K562 (cell line): Measurements from ENCODE around the gene ZBTB22. TPM values are rescaled to one million over a fixed set of nuclear protein-coding genes. Genes with fewer than 3 reads are reported as not detected.

Experiments
- ARNT ChIP-seq, 2 experiments: fragments of 450-650 bp; IDR thresholded peaks; 2 replicates each; pipeline ENCODE4 v1.6.1; 2016; ENCODE audit warnings: mild to moderate bottlenecking in 1 of 2
- BRD4 ChIP-seq: fragments of 200-600 bp; sonication (generic); IDR thresholded peaks from 2 replicates; pipeline ENCODE4 v1.6.1; 2017; ENCODE audit warnings: inconsistent platforms
- CEBPB ChIP-seq: fragments of 450-650 bp; IDR thresholded peaks from 2 replicates; pipeline ENCODE4 v1.6.1; 2016; ENCODE audit warnings: missing genetic modification characterization, missing compliant biosample characterization
- CHCHD3 ChIP-seq: fragments of 250-450 bp; sonication (Bioruptor Pico); IDR thresholded peaks from 2 replicates; pipeline ENCODE4 v2.1.2; 2022; ENCODE audit warnings: mild to moderate bottlenecking
- HNRNPLL ChIP-seq: fragments of 200-400 bp; formaldehyde crosslinking; IDR thresholded peaks from 2 replicates; pipeline ENCODE4 v1.6.1; 2017; ENCODE audit warnings: low read length, low read depth, mild to moderate bottlenecking; ENCODE audit not compliant: poor library complexity, severe bottlenecking
- JUND ChIP-seq, 2 experiments: IDR thresholded peaks; 2 replicates in 1 of 2; 3 replicates in 1 of 2; pipeline ENCODE4 v1.6.1; 2011; ENCODE audit warnings: borderline replicate concordance in 2 of 2, low read depth in 2 of 2, low read length in 2 of 2, improper control_type of control experiment in 1 of 2, missing biosample characterization in 1 of 2, missing genetic modification characterization in 1 of 2, missing genetic modification reagents in 1 of 2
- KAT8 ChIP-seq: fragments of 450-650 bp; IDR thresholded peaks from 2 replicates; pipeline ENCODE4 v1.6.1; 2016; ENCODE audit warnings: low read depth, mild to moderate bottlenecking
- NBN ChIP-seq: fragments of 450-650 bp; IDR thresholded peaks from 2 replicates; pipeline ENCODE4 v1.6.1; 2016; ENCODE audit warnings: low read depth, mild to moderate bottlenecking
- NONO ChIP-seq, 2 experiments: fragments of 200-400 bp in 1 of 2; fragments of 450-650 bp in 1 of 2; formaldehyde crosslinking in 1 of 2; IDR thresholded peaks; 2 replicates each; pipeline ENCODE4 v1.6.1; 2017; ENCODE audit warnings: low read depth in 2 of 2, mild to moderate bottlenecking in 2 of 2, moderate library complexity in 2 of 2, low read length in 1 of 2
- POLR3G ChIP-seq: IDR thresholded peaks from 2 replicates; pipeline ENCODE4 v1.6.1; 2011; ENCODE audit not compliant: insufficient read length, insufficient replicate concordance; ENCODE audit errors: extremely low read depth
- RAD21 ChIP-seq, 2 experiments: fragments of 250-450 bp in 1 of 2; fragments of 450-650 bp in 1 of 2; sonication (Bioruptor Pico) in 1 of 2; formaldehyde crosslinking in 1 of 2; IDR thresholded peaks in 1 of 2; conservative IDR thresholded peaks in 1 of 2; 2 replicates each; pipeline versions ENCODE4 v1.4.0 to v1.8.0; 2020 to 2022; ENCODE audit warnings: mild to moderate bottlenecking in 2 of 2, moderate library complexity in 1 of 2
- RB1 ChIP-seq: fragments of 450-650 bp; IDR thresholded peaks from 2 replicates; pipeline ENCODE4 v1.6.1; 2017; ENCODE audit warnings: low read depth, mild to moderate bottlenecking
- SP2 ChIP-seq: IDR thresholded peaks from 2 replicates; pipeline ENCODE4 v1.6.1; 2011; ENCODE audit warnings: mild to moderate bottlenecking, low read depth, low read length, moderate library complexity; ENCODE audit not compliant: poor library complexity, severe bottlenecking; ENCODE audit errors: extremely low read depth
- SRF ChIP-seq, 2 experiments: fragments of 250-450, 450-650 bp in 1 of 2; sonication (Bioruptor Pico) in 1 of 2; sonication (generic) in 1 of 2; formaldehyde crosslinking; IDR thresholded peaks; 2 replicates each; pipeline versions ENCODE4 v1.5.0 to v1.5.1; 2020 to 2022; ENCODE audit warnings: mild to moderate bottlenecking in 1 of 2, missing genetic modification reagents in 1 of 2
- STAT5A ChIP-seq: IDR thresholded peaks from 2 replicates; pipeline ENCODE4 v1.6.1; 2012; ENCODE audit warnings: low read length, inconsistent platforms, borderline replicate concordance
- TAL1 ChIP-seq: fragments of 450-650 bp; IDR thresholded peaks from 2 replicates; pipeline ENCODE4 v1.6.1; 2016; ENCODE audit warnings: mild to moderate bottlenecking
- ZNF212 ChIP-seq: fragments of 450-650 bp; formaldehyde crosslinking; IDR thresholded peaks from 2 replicates; pipeline ENCODE4 v1.4.0; 2020; ENCODE audit warnings: mild to moderate bottlenecking
- polyA plus RNA-seq, 8 experiments: library from polyadenylated mRNA; depleted of rRNA in 4 of 8; stranded (reverse) in 5 of 8; unstranded in 3 of 8; fragments of >200 nt; fragmentation: Nextera tagmentation in 2 of 8; fragmentation: Illumina TruSeq in 1 of 8; extraction: Ambion mirVana in 2 of 8; extraction: Trizol in 1 of 8; gene quantifications; 2 replicates each; pipeline versions ENCODE4 v1.2.1 to v1.2.3, GENCODE V29; 2011 to 2014; ENCODE audit warnings: inconsistent platforms in 1 of 8, missing spikeins in 1 of 8
- total RNA-seq, 7 experiments: library from RNA; depleted of rRNA in 6 of 7; stranded (reverse); fragments of >200 nt in 6 of 7; fragmentation: Illumina TruSeq in 2 of 7; extraction: Trizol in 2 of 7; gene quantifications; 2 replicates each; pipeline versions ENCODE4 v1.2.1 to v1.2.3, GENCODE V29; 2011 to 2021; ENCODE audit warnings: low replicate concordance in 1 of 7
- TF ChIP-seq, protein P1 (sequence below), 2 experiments: fragments of 450-650 bp; IDR thresholded peaks; 2 replicates each; pipeline ENCODE4 v1.6.1; 2018; ENCODE audit warnings: mild to moderate bottlenecking in 2 of 2, low read depth in 1 of 2; ENCODE audit not compliant: partially characterized antibody in 2 of 2
- TF ChIP-seq, protein P2 (sequence below): sonication (generic); formaldehyde crosslinking; IDR thresholded peaks from 2 replicates; pipeline ENCODE4 v1.8.1; 2023; ENCODE audit warnings: mild to moderate bottlenecking, missing genetic modification reagents, moderate library complexity
- TF ChIP-seq, protein P3 (sequence below), 3 experiments: fragments of 200-800 bp in 1 of 3; sonication (Bioruptor generic) in 1 of 3; sonication (generic) in 1 of 3; formaldehyde crosslinking in 1 of 3; IDR thresholded peaks; 2 replicates each; pipeline versions ENCODE4 v1.6.1 to v1.8.0; 2016 to 2022; ENCODE audit warnings: mild to moderate bottlenecking in 2 of 3, missing compliant biosample characterization in 2 of 3, missing genetic modification characterization in 2 of 3, missing genetic modification reagents in 1 of 3

Gene ZBTB22
- total and polyA plus RNA-seq, 9 of the 15 experiments (the other 6 are each of a cell fraction or from before 2014, with no cell fraction given) = 0.21 to 11.9 (median 7.1) TPM

DNA sequence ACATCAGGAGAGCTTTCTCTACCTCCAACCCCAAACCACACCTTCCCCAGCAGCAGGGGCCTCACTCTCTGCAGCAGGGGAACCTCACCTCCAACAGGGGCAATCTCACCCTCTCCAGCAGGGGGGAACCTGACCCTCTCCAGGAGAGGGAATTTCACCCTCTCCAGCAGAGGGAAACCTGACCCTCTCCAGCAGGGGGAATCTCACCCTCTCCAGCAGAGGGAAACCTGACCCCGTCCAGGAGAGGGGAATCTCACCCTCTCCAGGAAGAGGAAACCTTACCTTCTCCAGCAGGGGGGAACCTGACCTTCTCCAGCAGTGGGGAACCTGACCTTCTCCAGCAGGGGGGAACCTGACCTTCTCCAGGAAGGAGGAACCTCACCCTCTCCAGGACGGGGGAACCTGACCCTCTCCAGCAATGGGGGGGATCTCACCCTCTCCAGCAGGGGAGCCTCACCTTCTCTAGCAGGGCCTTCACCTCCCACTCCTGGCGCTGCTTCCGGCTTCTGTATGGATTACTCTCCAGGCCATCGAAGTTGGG, 37.5 kb downstream of the ZBTB22 start (continued):
- TF ChIP-seq JUND (IDR thresholded peaks at IDR 0.05; ENCODE audit: borderline replicate concordance, low read depth, low read length) (peak; percentile 78), JUND (tag; IDR thresholded peaks at IDR 0.05; ENCODE audit: borderline replicate concordance, low read depth, low read length) (no peak; the same call in 2 of the 3 replicates), RAD21 (CRISPR knock-in tag; conservative IDR thresholded peaks at IDR 0.05 in 1 of 2, IDR thresholded peaks at IDR 0.05 in 1 of 2) (peak; percentile 64 to 96), ZNF212 (CRISPR knock-in tag) (no peak), POLR3G (no peak), NBN (peak; percentile 46; the same call in 1 of the 2 replicates), BRD4 (no peak), TAL1 (no peak), CEBPB (tag) (no peak), RB1 (peak; percentile 84; the same call in 1 of the 2 replicates), KAT8 (no peak), STAT5A (peak; percentile 30; the same call in 1 of the 2 replicates), HNRNPLL (no peak), SP2 (no peak), ARNT (IDR thresholded peaks at IDR 0.05) (no peak), SRF (CRISPR knock-in tag; IDR thresholded peaks at IDR 0.05) (peak in 1 of 2 experiments; percentile 68; a peak in 1 of 4 replicates), CHCHD3 (CRISPR knock-in tag) (no peak), NONO (IDR thresholded peaks at IDR 0.05; ENCODE audit: low read depth in 2 of 2, low read length in 1 of 2) (no peak)
- TF ChIP-seq, protein P1, sequence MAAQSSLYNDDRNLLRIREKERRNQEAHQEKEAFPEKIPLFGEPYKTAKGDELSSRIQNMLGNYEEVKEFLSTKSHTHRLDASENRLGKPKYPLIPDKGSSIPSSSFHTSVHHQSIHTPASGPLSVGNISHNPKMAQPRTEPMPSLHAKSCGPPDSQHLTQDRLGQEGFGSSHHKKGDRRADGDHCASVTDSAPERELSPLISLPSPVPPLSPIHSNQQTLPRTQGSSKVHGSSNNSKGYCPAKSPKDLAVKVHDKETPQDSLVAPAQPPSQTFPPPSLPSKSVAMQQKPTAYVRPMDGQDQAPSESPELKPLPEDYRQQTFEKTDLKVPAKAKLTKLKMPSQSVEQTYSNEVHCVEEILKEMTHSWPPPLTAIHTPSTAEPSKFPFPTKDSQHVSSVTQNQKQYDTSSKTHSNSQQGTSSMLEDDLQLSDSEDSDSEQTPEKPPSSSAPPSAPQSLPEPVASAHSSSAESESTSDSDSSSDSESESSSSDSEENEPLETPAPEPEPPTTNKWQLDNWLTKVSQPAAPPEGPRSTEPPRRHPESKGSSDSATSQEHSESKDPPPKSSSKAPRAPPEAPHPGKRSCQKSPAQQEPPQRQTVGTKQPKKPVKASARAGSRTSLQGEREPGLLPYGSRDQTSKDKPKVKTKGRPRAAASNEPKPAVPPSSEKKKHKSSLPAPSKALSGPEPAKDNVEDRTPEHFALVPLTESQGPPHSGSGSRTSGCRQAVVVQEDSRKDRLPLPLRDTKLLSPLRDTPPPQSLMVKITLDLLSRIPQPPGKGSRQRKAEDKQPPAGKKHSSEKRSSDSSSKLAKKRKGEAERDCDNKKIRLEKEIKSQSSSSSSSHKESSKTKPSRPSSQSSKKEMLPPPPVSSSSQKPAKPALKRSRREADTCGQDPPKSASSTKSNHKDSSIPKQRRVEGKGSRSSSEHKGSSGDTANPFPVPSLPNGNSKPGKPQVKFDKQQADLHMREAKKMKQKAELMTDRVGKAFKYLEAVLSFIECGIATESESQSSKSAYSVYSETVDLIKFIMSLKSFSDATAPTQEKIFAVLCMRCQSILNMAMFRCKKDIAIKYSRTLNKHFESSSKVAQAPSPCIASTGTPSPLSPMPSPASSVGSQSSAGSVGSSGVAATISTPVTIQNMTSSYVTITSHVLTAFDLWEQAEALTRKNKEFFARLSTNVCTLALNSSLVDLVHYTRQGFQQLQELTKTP (IDR thresholded peaks at IDR 0.05; ENCODE audit: low read depth in 1 of 2, partially characterized antibody in 2 of 2) = peak in 1 of 2 experiments; percentile 38
- TF ChIP-seq, protein P2, sequence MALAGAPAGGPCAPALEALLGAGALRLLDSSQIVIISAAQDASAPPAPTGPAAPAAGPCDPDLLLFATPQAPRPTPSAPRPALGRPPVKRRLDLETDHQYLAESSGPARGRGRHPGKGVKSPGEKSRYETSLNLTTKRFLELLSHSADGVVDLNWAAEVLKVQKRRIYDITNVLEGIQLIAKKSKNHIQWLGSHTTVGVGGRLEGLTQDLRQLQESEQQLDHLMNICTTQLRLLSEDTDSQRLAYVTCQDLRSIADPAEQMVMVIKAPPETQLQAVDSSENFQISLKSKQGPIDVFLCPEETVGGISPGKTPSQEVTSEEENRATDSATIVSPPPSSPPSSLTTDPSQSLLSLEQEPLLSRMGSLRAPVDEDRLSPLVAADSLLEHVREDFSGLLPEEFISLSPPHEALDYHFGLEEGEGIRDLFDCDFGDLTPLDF (CRISPR knock-in tag) = 0 out of 2 replicates have a peak, but pooled peaks have one; percentile 39
- TF ChIP-seq, protein P3, sequence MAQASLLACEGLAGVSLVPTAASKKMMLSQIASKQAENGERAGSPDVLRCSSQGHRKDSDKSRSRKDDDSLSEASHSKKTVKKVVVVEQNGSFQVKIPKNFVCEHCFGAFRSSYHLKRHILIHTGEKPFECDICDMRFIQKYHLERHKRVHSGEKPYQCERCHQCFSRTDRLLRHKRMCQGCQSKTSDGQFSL (CRISPR knock-in tag; IDR thresholded peaks at IDR 0.05) = no peak
- TF ChIP-seq, protein P3 (tag; IDR thresholded peaks at IDR 0.05) = no peak
